HG02610 (cell line): ENCODE results near the gene ACKR4.
"Not testable (repeated sequence)": the region's sequence is repeated elsewhere in the genome, so short reads cannot be mapped to it uniquely, and the experiment has no call there.

Source experiments
- ATAC-seq: cut with Tn5 transposase; IDR thresholded peaks from one replicate; pipeline ENCODE4 v1.9.1; 2021; ENCODE audit warnings: mild to moderate bottlenecking, moderate library complexity; ENCODE audit not compliant: unreplicated experiment

ACKR4 gene

GRCh38 chr3:132638706-132639105 is 41.6 kb downstream of the ACKR4 start:
- ATAC-seq, result no peak

GRCh38 chr3:132641427-132641826 is 44.4 kb downstream of the ACKR4 start:
- not testable (repeated sequence) for ATAC-seq

- no peak for ATAC-seq
Measured at GRCh38 chr3:132641837-132642538, 44.9 kb downstream of the ACKR4 start.

- no peak for ATAC-seq
Measured at GRCh38 chr3:132642539-132642847, 45.4 kb downstream of the ACKR4 start.

- no peak for ATAC-seq
Measured at GRCh38 chr3:132643366-132643765, 46.3 kb downstream of the ACKR4 start.

GRCh38 chr3:132645058-132645457 is 48.0 kb downstream of the ACKR4 start:
- no peak for ATAC-seq

- peak; percentile 36 for ATAC-seq
Measured at GRCh38 chr3:132650153-132650552, 53.1 kb downstream of the ACKR4 start.
